Urinary bladder (tissue), 4 donors: ENCODE measurements around the gene GP9. TPM values are rescaled to one million over a fixed set of nuclear protein-coding genes. Genes with fewer than 3 reads are reported as not detected.
"Not testable (repeated sequence)": the region's sequence is repeated elsewhere in the genome, so short reads cannot be mapped to it uniquely, and the experiment has no call there.

Experiments
- DNase-seq: peaks from one replicate; pipeline ENCODE4 v3.0.0-alpha.2; 2015; ENCODE audit errors: extremely low spot score
- H3K27ac ChIP-seq: one replicate; pipeline ENCODE4 v1.5.1; 2013; ENCODE audit warnings: low read depth, mild to moderate bottlenecking, moderate library complexity
- H3K36me3 ChIP-seq: one replicate; pipeline ENCODE4 v1.6.1; 2013; ENCODE audit warnings: mild to moderate bottlenecking, moderate library complexity; ENCODE audit not compliant: insufficient read depth
- H3K4me1 ChIP-seq: one replicate; pipeline ENCODE4 v1.6.1; 2013; ENCODE audit warnings: mild to moderate bottlenecking, moderate library complexity; ENCODE audit not compliant: insufficient read depth
- H3K4me3 ChIP-seq: one replicate; pipeline ENCODE4 v1.5.1; 2013; ENCODE audit warnings: low read depth, low read length
- WGBS: extraction: QIAGEN DNeasy Blood & Tissue Kit; methylation state at CpG from one replicate; pipeline ENCODE4 v1.1.7; 2013; 5-methylcytosine and 5-hydroxymethylcytosine counted together
- polyA plus RNA-seq: library from polyadenylated mRNA; stranded (reverse); fragments of 200-250 nt; gene quantifications from one replicate; pipeline ENCODE4 v1.2.3, GENCODE V29; 2013
- total RNA-seq: library from RNA; depleted of rRNA; stranded (reverse); fragments of >200 nt; gene quantifications from one replicate; pipeline ENCODE4 v1.2.3, GENCODE V29; 2014
- donor health status: healthy with polysubstance abuse.
- donor health status: healthy.

Gene GP9
- total and polyA plus RNA-seq, 2 donors = not detected

DNA sequence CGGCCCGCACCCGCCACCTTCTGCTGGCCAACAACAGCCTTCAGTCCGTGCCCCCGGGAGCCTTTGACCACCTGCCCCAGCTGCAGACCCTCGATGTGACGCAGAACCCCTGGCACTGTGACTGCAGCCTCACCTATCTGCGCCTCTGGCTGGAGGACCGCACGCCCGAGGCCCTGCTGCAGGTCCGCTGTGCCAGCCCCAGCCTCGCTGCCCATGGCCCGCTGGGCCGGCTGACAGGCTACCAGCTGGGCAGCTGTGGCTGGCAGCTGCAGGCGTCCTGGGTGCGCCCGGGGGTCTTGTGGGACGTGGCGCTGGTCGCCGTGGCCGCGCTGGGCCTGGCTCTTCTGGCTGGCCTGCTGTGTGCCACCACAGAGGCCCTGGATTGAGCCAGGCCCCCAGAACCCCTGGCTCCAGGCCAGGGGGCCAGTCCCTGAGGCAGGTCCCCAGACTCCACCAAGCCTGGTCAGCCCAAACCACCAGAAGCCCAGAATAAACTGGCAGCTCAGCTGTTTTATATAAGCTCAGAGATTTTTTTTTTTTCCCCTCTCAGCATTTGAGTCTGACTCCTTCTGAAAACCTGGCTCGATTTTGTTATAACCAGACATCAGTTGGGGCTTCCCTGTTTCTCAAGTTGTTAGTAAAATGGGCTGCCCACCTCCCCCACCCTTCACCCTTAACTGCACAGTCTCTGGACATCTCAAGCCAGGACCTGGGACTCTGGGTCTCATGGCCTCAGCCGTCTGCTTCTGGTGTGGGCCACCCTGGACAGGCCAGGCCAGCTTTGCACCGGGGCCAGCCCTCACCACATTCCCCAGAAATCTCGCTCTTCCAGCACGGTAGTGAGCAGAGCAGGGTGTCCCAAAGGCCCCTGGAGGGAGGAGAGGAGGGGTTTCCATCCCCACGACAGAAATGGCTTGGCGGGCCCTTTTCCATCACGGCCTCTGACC is 1.6 kb downstream of the GP9 start:
- H3K4me1 ChIP-seq = no peaks in the 10 kb centered on the region
- DNase-seq = no peak
- no peak overlapping the region for H3K27ac ChIP-seq
- no peaks in the 10 kb centered on the region for H3K36me3 ChIP-seq
- WGBS = 86% methylated on average over 32 of the region's 32 CpGs
- no peak overlapping the region for H3K4me3 ChIP-seq

DNA sequence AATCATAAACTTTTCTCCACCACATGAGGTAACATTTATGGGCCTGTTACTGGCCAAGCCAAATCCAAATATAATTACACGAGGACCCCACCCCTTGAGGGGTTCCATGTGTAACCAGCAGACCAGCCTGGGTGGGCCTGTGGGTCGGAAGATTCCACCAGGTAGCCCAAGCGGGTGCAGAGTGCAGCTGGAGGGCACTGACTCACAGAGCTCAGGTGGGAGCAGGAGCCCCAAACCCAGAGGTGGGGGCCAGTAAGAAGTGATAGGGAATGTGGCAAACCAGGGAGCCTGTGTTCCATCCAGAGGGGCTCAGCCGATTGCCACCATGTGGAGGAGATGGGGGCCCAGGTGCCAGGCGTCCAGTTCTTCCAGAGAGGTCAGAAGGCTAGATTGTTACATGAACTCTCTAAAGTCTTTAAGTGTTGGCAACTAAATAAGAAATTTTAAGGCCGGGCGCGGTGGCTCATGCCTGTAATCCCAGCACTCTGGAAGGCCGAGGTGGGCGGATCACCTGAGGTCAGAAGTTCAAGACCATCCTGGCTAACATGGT is 2.6 kb downstream of the GP9 start:
- Histone ChIP-seq H3K36me3 (no peaks in the 10 kb centered on the region), H3K27ac (no peak overlapping the region), H3K4me1 (no peaks in the 10 kb centered on the region), H3K4me3 (no peak overlapping the region)
- WGBS = 79% methylated on average over 10 of the region's 10 CpGs
- DNase-seq = no peak

DNA sequence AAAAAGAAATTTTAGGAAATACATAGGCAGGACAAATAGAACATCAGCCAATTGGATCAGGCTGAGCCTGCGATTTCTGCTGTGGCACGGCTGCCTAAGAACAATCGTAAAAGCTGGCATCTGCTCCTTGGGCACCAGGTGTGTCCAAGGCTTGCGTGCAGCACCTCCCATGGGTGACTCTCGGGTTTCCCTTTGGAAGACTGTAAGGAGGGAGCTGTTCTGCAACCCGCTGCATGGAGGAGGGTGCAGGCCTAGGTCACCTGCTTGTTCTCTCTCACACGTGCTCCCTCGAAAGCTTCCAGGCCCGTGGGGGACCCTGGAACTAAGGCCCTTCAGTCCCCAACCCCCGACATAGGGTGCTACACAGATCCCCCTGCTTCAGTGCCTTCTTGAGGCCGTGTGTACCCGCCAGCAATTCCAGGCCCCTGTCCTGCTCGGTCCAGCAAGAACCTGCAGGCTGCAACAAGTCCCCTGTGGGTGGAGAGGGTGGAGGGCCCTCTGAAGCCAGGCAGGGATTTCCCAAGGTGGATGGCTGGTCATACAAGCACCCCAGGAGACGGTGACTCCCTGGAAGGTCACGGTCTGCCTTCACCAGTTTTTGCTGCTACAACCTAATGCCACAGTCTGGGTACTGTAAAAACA is 3.4 kb downstream of the GP9 start:
- Histone ChIP-seq H3K27ac (no peak overlapping the region), H3K4me1 (no peaks in the 10 kb centered on the region), H3K4me3 (no peak overlapping the region), H3K36me3 (no peaks in the 10 kb centered on the region)
- DNase-seq = no peak
- WGBS = 90% methylated on average over 15 of the region's 15 CpGs

- Histone ChIP-seq H3K4me1 (no peaks in the 10 kb centered on the region), H3K27ac (no peak overlapping the region), H3K4me3 (no peak overlapping the region), H3K36me3 (no peaks in the 10 kb centered on the region)
- WGBS = 91% methylated on average over 14 of the region's 14 CpGs
- no peak for DNase-seq
Observed at GRCh38 chr3:129065016-129065719, 4.6 kb downstream of the GP9 start.

DNA sequence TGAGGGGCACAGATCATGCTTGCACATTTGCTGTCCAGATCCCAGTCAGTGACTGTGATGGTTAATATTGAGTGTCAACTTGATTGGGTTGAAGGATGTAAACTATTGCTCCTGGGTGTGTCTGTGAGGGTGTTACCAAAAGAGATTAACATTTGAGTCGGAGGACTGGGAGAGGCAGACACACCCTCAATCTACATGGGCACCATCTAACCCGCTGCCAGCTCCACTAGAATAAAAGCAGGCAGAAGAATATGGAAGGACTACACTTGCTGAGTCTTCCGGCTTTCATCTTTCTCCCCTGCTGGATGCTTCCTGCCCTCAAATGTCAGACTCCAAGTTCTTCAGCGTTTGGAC is 5.1 kb downstream of the GP9 start:
- H3K4me3 ChIP-seq = no peak overlapping the region
- no peak for DNase-seq
- no peak overlapping the region for H3K27ac ChIP-seq
- H3K4me1 ChIP-seq = no peaks in the 10 kb centered on the region
- no peaks in the 10 kb centered on the region for H3K36me3 ChIP-seq
- WGBS = 84% methylated on average over 4 of the region's 4 CpGs

- not testable (repeated sequence) for DNase-seq, H3K4me1 ChIP-seq, H3K27ac ChIP-seq, H3K36me3 ChIP-seq, H3K4me3 ChIP-seq
- 77% methylated on average over 7 of the region's 7 CpGs for WGBS
Observed at GRCh38 chr3:129067719-129068118, 7.1 kb downstream of the GP9 start.

DNA sequence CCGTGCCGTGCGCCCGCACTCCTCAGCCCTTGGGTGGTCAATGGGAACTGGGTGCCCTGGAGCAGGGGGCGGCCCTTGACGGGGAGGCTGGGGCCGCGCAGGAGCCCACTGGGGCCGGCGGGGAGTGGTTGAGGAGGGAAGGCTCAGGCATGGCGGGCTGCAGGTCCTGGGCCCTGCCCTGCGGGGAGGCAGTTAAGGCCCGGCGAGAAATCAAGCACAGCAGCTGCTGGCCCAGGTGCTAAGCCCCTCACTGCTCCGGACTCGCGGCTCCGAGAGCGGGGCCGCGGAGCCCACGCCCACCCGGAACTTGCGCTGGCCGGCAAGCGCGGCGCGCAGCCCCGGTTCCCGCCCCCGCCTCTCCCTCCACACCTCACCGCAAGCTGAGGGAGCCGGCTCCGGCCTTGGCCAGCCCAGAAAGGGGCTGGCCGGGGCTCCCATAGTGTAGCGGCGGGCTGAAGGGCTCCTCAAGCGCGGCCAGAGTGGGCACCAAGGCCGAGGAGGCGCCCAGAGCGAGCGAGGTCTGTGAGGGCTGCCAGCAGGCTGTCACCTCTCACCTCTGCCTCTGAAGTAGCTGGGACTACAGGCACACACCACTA is 7.8 kb downstream of the GP9 start:
- no peaks in the 10 kb centered on the region for H3K4me1 ChIP-seq
- H3K27ac ChIP-seq = no peak overlapping the region
- DNase-seq = no peak
- no peaks in the 10 kb centered on the region for H3K36me3 ChIP-seq
- peak overlapping the region; percentile 10 for H3K4me3 ChIP-seq
- 12% methylated on average over 44 of the region's 44 CpGs for WGBS

DNA sequence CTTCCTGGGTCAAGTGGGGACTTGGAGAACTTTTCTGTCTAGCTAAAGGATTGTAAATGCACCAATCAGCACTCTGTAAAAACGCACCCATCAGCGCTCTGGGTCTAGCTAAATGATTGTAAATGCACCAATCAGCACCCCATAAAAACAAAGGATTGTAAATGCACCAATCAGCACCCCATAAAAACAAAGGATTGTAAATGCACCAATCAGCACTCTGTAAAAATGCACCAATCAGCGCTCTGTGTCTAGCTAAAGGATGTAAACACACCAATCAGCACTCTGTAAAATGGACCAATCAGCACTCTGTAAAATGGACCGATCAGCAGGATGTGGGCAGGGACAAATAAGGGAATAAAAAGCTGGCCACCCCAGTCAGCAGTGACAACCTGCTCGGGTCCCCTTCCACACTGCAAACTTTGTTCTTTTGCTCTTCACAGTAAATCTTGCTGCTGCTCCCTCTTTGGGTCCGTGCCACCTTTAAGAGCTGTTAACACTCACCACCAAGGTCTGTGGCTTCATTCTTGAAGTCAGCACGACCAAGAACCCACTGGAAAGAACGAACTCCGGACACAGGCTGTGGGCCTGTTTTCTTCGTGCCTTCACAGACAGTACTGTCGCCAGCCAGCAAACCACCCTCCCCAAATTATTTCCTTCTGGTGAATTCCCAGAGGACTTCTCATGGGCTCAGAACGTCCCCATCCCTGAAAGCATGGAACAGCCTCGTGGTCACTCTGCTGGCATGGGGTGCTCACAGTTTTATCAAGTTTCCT is 8.9 kb downstream of the GP9 start:
- WGBS = 88% methylated on average over 13 of the region's 13 CpGs
- H3K27ac ChIP-seq, H3K36me3 ChIP-seq, DNase-seq, H3K4me3 ChIP-seq, H3K4me1 ChIP-seq: not testable (repeated sequence)

GRCh38 chr3:129070086-129070885 is 9.7 kb downstream of the GP9 start:
- H3K4me1 ChIP-seq = no peaks in the 10 kb centered on the region
- no peaks in the 10 kb centered on the region for H3K36me3 ChIP-seq
- H3K27ac ChIP-seq = no peak overlapping the region
- DNase-seq = no peak
- WGBS = 90% methylated on average over 8 of the region's 8 CpGs
- no peak overlapping the region for H3K4me3 ChIP-seq

DNA sequence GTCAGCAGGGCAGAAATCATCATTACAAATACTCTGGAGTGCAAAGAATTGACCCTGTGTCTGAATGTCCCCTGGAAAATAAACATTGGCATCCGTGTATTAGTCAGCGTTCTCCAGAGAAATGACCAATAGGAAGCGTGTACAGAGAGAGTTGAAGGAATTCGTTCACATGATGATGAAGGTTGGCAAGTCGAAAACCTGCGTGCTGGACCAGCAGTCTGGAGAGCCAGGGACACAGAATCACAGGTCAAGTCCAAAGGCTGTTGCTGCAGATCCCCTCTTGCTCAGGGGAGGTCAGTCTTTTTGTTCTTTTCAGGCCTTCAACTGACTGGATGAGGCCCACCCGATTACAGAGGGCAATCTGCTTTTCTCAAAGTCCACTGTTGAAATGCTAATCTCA is 16.6 kb downstream of the GP9 start:
- Histone ChIP-seq H3K4me3 (no peak overlapping the region), H3K36me3 (no peaks in the 10 kb centered on the region), H3K27ac (no peak overlapping the region), H3K4me1 (no peaks in the 10 kb centered on the region)
- DNase-seq = no peak
- WGBS = 77% methylated on average over 7 of the region's 7 CpGs

- Histone ChIP-seq H3K36me3 (no peaks in the 10 kb centered on the region), H3K27ac (no peak overlapping the region), H3K4me3 (no peak overlapping the region), H3K4me1 (no peaks in the 10 kb centered on the region)
- no peak for DNase-seq
- WGBS = 71% methylated on average over 8 of the region's 8 CpGs
Observed at GRCh38 chr3:129078510-129078909, 17.9 kb downstream of the GP9 start.

DNA sequence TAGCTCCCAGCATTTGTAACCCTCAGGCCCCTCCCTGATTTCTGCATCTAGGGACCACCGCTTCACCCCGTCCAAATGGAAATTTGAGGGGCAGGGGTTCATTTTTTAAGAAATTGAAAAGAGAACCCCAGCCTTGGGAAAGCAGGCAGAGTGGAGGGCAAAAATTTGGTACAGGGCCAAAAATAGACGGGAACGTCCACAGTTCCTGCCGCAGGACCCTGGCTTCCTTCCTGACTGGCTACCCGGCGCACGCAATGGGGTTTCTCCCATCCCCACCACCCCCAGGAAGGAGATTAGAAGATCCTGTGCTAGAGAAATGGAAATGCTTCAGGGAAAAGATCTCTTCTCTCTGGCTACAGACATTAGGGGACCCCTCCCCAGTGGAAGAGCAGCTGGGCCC is 20.9 kb downstream of the GP9 start:
- Histone ChIP-seq H3K4me1 (no peaks in the 10 kb centered on the region), H3K4me3 (no peak overlapping the region), H3K27ac (no peak overlapping the region), H3K36me3 (no peaks in the 10 kb centered on the region)
- no peak for DNase-seq
- 69% methylated on average over 8 of the region's 8 CpGs for WGBS
